ENCODE data around the gene SERPINA12.

SERPINA12 gene

DNA sequence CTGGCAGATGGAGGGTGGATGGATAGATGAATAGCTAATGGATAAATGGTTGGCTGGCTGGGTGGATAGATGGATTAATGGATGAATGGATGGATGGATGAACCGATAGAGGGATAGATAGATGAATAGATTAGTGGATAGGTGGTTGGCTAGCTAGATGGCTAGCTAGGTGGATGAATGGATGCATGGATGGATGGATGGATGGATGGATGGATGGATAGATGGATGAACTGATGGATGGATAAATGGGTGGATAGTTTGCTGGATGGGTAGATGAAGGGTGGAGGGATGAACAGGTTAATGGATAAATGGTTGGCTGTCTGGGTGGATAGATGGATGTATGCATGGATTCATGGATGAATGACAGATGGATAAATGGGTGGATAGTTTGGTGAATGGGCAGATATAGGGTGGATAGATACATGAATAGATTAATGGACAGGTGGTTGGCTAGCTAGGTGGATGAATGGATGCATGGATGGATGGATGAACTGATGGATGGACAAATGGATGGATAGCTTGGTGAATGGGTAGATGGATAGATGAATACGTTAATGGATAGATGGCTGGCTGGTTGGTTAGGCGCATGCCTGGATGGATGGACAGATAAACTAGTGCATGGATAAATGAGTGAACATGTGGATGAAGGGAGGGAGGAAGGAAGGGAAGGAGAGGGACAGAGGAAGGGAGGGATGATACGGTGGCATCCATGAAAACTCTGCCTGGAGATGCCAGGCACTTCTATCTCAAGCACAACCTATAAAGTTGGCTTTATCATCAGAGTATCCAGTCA is 41.3 kb downstream of the SERPINA12 start:
- in situ Hi-C loops (cut with HindIII; ENCODE audit: low sequenced_read_pairs): no loop called here

DNA sequence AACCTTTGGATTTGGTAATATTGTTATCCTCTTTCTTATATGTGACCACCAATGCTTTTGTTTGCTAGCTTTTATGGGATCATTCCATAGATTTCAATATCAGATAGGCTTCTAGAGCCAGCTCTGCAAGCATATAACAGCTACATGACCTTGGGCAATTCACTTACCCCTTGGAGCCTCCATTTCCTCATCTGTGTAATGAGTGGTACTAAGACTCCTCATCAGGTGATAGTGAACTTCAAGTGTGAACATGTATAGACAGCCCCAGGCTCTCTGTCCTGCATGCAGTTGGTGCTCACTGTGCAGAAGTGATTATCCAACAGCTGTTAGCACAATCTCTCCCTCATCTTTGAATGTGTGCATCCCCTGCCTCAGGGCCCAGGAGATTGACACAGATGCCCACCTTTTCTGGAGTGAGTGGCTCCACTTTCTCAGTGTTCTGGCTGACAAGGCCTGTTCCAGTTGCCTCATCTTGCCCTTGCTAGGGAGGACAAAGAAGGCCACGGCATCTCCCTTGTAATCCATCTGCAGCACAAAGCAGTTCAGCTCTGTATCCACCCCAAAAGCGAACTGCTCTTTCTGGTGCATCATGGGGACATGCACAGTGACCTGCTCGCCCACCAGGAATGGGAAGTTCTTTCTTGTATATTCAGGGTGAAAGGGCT is 42.4 kb downstream of the SERPINA12 start:
- in situ Hi-C loops (cut with HindIII; ENCODE audit: low sequenced_read_pairs): no loop called here

DNA sequence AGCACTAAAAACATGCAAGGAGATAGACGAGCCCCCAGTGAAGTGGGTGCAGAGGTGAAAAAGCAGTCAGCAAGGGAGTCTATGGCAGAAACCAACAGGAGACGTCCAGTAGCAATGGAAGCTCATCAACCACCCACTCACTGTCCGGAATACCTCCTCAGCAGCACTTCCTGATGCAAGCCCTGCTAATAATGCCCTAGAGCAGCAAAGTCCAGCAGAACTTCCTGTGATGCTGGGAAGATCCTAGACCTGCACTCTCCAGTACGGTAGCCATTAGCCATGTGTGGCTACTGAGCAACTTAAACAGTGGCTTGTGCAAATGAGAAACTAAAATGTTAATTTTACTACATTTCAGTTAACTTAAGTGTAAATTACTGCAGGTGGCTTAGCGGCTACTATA is 44.2 kb downstream of the SERPINA12 start:
- in situ Hi-C loops (cut with HindIII; ENCODE audit: low sequenced_read_pairs): no loop called here

DNA sequence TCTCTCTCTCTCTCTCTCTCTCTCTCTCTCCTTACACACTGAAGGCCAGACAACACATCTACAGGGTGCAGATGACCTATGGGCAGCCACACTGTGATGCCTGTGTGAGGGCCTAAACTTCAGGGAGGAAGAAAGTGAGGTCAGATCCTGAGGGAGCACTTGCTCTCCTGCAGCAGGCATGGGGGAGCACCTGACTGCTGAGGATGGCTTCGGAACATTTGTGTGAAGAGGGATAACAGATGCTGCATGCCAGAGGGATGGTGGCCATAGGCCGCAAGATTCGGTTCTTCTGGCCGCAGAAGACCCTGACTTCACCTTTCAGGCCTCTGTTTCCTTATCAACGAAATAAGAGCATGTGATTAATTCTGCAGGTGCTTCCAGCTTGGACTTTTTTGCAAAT is 45.0 kb downstream of the SERPINA12 start:
- in situ Hi-C loops (cut with HindIII; ENCODE audit: low sequenced_read_pairs): no loop called here

DNA sequence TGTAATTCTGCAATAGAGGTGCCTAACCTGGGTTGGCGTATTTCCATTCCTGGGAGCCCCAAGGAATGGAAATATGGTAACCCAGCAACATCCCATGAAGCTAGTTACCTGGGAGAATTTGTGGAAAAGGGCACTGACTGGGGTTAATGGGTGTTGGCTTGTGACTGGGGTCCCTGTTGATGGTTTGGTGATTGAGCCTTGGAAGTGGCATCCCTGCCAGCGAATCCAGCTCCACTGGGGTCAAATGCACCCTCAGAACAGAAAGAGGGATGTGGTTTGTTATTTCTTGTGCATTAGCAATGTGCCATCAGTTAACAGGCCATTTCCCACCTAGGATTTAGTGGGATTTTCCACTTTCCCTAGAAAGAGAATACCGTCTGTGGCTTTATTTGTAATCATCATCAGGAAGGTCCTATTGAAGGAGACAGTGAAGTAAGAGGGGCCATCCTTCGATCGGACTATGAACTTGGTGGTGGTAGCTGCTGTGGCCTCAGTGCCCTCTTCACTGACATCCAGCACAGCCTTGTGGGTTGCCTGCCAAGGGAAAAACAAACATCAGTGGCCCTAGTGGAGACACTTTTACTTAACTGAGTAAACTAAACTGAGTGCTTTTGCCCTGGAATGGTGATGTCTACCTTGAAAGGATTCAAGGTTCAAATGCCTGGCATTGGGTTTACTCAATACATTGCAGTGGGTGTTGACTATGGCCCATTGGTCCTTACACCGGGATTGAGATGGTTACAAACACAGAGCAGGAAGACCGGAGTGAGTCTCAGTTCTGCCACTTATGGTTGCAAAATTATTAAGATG is 46.3 kb downstream of the SERPINA12 start:
- in situ Hi-C loops (cut with HindIII; ENCODE audit: low sequenced_read_pairs): no loop called here

DNA sequence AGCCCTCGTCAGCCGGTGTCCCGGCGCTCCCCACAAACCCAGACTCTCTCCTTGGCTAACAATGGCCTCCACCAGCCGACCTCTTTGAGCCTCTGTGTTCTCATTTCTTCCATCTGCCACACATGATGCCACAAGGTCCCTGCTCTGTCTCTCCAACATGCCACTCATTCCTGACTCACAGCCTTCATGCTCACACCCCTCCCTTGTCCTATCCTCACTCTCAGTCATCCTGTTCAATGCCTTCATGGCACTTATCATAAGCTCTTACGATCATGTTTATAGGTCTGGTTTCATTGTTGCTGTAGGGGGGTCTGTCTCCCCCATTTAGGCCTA is 47.1 kb downstream of the SERPINA12 start:
- in situ Hi-C loops (cut with HindIII; ENCODE audit: low sequenced_read_pairs): no loop called here

DNA sequence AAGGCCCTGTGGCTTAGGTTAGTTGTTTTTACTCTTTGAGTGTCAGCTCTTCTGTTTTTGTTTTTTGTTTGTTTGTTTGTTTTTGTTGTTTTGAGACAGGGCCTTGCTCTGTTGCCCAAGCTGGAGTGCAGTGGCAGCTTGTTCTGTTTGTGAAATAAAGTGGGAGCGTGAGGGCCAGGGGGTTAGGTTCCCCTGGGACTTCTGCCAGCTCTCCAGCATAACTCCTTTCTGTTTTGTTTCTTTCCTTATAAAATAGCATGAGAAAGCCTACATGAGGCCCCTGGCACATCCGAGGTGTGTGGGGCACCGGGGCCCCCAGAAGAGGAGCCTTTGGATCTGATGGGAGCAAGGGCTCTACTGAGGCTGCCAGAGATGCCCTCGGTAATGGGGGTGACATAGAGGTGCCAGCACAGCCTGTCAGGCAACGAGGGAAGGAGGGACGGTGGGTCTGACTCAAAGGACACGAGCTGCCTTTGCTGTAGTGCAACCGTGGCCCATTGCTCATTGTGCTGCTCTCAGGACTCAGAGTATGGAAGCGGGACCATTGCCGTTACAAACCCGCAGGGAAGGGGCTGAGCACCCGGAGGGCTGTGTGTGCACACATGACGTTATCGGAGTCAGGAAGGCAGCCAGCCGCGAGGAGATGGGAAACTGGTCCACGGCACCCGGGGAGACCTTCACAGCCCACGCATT is 47.6 kb downstream of the SERPINA12 start:
- in situ Hi-C loops (cut with HindIII; ENCODE audit: low sequenced_read_pairs): no loop called here

DNA sequence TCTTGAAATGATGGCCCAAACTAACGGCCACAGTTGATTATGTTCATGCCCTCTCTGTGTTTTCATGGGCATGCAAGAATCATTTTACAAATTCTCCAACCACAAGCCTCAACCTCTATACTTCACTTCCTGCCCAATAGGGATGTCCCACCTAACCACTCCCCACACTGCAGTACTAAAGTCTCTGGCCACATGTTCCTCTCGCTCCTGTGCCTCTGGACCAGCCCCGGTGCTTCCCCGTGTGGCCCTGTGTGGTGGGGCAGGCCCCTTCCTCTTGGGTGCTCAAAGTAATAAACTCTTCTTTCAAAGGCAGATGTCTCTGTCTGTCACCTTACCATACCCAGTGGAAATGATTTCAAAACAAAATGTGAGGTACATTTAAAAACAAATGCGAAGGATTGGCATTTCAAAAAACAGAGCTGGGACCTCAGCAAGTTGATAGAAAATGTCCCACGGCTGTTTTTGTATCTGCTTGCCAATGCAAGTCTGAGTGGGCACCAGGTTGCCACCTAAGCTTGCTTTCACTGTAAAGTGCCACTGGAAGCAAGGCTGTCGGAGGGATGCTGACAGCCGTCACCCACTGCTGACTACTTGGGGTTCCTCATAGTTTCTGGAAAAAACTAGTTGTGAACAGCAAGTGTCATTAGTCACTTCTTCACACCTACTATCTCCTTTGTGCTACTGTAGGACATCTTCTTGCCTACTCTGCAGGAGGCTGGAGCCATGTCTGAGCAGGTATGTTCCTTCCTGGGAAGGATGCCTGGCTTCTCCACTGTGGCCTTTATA is 48.4 kb downstream of the SERPINA12 start:
- in situ Hi-C loops (cut with HindIII; ENCODE audit: low sequenced_read_pairs): no loop called here

DNA sequence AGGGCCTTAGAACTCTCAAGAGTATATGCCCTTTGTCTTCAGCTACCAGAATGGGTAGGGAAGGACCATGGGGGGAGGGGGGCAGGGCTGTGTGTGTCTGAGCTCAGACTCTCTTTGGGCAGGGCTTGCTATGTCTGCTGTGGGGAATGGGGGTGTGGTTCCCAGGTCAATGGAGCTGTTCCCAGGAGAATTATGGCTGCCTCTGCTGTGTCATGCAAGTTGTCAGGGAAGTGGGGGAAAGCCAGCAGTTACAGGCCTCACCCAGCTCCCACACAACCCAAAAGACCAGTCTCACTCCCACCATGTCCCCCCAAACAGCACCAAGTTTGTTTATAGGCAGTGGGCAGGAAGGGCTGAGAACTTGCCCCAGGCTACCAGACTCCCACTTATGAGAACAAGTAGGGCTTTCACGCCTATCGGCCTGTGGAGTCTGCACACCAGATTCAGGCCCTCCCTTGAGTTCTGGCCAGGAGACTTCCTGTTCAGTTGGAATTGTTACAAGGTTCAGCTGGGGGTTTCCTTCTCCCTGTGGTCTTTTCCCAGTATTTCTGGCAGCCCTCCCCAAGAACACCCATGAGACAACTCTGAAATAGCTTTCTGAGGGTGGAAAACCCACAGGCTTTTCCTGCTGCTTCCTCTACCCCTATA is 50.6 kb downstream of the SERPINA12 start:
- in situ Hi-C loops (cut with HindIII; ENCODE audit: low sequenced_read_pairs): no loop called here

DNA sequence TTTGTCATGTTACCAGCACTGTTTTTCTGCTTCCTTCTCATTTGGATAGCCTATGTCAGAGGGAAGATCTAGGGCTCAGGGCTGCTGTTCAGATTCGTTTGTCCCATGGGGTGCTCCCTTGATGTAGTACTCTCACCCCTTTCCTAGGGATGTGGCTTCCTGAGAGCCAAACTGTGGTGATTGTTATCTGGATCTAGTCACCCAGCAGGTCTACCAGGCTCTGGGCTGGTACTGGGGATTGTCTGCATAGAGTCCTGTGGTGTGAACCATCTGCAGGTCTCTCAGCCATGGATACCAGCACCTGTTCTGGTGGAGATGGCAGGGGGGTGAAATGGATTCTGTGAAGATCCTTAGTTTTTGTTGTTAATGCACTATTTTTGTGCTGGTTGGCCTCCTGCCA is 51.2 kb downstream of the SERPINA12 start:
- in situ Hi-C loops (cut with HindIII; ENCODE audit: low sequenced_read_pairs): no loop called here

DNA sequence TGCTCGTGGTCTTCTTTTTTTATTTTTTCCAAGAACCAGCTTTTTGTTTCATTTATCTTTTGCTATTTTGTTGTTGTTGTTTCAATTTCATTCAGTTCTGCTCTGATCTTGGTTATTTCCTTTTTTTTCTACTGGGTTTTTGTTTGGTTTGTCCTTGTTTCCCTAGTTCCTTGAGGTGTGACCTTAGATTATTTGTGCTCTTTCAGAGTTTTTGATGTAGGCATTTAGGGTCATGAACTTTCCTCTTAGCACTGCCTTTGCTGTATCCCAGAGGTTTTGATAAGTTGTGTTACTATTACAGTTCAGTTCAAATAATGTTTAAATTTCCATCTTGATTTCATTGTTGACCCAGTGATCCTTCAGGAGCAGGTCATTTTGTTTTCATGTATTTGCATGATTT is 53.3 kb downstream of the SERPINA12 start:
- in situ Hi-C loops (cut with HindIII; ENCODE audit: low sequenced_read_pairs): no loop called here

DNA sequence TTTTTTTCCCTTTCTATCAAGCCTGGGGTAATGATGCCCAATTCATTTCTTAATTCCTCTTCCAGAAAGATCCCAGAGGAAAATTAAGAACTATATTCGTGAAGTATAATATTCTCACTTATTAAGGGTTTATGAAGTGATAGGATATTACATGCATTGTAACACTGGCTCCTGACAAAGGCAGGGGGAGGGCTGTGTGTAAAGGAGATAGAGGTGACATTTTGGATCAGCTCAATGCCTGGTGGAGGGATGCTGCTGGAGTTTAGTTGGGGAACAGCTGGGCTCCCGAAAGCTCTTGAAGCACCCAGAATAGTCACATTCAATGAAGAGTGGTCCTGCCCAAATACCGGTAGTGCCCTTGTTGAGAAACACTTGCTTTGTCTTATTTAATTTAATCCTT is 57.4 kb downstream of the SERPINA12 start:
- in situ Hi-C loops (cut with HindIII; ENCODE audit: low sequenced_read_pairs): no loop called here

DNA sequence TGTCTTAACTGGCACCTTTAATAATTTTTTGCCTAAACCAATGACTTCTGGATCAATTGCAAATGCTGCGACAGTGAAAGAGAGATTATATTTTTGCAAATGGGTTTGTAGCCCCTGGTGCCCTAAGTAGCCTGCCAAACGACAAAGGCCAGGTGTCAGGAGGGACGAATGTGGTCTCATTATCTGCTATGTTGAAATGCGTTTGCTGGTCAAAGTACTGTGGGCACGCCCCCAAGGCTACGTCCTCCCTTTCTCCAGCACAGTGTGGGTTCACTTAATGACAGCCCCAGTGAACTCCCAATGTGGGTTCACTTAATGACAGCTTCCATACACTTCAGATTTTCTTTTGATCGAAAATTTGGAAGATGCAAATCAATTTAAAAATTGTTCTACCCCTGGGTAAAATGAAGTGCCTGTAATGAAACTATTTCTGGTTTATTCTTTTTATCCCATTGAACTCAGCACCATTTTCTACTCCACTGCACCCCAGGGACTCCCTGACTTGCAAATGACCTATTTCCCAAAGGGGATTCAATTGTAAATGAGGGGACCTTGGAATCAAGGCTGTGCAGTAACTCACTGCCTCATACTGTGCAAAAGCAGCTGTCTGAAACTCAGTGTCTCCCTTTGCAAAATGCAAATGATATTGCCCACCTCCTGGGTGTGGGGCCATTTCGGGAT is 58.0 kb downstream of the SERPINA12 start:
- in situ Hi-C loops (cut with HindIII; ENCODE audit: low sequenced_read_pairs): no loop called here

DNA sequence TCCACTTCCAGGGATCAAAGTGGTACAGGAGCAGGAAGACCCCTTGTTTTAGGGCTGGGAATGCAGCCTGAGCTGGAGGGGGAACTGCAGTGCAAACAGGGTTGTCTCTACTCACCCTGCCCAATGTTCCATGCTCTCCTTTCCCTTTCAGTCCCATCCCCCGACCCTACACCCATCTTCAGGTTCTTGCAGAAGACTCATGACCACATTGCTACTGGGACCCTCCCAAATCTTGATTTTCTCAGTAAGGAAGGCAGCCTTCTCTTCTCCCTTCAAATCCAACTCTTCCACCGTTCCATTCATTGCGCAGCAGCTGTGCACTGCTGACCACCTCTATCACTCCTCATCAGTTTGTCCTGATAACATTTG is 58.6 kb downstream of the SERPINA12 start:
- in situ Hi-C loops (cut with HindIII; ENCODE audit: low sequenced_read_pairs): no loop called here

DNA sequence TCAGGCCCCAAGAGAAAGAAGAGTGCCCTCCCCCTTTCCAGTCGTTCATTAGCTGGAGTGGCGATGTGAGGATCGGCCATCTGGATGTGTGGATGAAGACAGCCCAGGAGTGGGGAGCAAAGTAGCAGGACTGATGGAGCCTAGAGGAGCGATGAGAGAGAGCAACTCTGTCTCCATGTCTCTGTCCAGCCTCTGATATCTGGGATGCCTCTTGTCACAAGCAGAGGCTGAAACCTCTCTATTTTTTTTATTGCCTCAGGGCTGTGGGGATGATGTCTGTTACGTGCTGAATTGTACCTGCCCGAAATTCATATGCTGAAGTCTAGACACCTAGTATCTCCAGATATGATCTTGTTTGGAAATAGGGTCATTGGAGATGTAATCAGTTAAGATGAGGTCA is 59.3 kb downstream of the SERPINA12 start:
- in situ Hi-C loops (cut with HindIII; ENCODE audit: low sequenced_read_pairs): loop anchor here (5.0 kb wide), 1 partner anchor 57 kb away; the partner anchor contains the start of gene SERPINA12

DNA sequence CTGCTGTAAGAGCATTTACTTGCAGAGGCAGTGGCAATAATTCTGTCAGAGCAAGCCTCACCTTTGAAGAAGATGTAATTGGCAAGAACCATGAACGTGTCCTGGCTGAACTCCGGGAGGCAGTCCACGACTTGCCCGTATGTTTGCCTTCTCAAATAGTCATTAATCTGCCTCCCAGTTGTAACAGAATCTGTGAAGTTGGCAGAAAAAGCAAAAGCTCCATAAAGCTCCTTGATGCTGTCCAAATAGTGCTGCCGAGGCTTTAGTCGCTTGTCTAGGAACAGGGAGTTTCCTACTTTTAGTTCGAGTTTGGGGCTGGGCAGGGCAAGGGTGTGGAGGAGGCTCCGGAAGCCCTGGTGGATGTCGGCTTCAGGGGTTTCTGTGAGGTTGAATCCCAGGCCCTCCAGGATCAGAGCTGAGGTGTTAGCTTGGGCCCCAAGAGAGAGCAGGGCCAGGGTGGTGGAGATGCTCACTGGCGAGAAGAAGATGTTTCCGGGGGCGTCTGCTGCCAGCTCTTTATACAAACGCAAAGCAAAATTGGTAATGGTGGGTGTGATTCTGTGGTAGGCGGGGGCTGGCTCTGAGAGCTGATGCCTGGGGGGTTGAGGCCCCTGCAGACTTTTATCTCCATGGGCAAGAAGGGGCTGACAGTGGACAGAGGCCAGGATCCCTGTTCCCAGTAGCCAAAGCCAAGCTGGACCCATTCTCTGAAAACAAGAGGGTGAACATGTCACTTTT is 61.0 kb downstream of the SERPINA12 start:
- in situ Hi-C loops (cut with HindIII; ENCODE audit: low sequenced_read_pairs): loop anchor here (5.0 kb wide), 1 partner anchor 59 kb away; the partner anchor contains the start of gene SERPINA12

DNA sequence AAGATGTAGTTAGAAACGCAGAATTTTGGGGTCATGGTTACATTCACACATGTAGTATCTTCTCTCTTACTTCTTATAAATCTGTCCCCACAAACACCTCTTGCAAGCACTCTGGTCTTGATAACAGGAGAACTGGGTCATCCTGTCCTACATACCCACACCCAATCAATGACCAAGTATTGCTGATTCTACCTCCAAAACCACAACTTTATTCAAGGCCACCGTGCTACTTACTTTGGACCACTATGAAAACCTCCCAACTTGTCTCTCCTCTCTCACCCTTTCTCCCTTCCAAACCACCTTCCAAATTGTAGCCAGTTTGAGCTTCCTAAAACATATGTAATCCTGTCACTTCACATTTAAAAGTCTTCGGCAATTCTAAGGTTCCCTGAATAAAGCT is 62.1 kb downstream of the SERPINA12 start:
- in situ Hi-C loops (cut with HindIII; ENCODE audit: low sequenced_read_pairs): loop anchor here (5.0 kb wide), 1 partner anchor 60 kb away; the partner anchor contains the start of gene SERPINA12

DNA sequence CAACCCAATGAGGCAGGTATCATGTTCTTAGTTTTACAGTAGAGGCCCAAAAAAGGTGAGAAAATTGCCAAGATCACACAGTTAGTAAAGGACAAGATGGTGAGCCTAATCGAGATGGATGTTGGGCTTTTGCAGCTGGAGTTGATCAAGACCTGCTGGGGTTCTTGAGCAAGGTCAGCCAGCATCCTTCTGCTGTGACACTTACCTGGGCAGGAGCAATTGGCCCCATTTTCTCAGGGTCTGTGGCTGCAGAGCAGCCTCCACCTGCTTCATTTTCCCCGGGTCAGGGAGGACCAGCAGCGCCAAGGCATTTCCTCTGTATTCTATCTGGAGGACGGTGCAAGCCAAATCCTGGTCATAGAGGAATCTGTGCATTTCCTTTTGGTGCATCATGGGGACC is 63.1 kb downstream of the SERPINA12 start:
- in situ Hi-C loops (cut with HindIII; ENCODE audit: low sequenced_read_pairs): loop anchor here (5.0 kb wide), 1 partner anchor 61 kb away; the partner anchor contains the start of gene SERPINA12
